BE2C (cell line): Measurements from ENCODE around the gene S100A4.

Experiments used
- DNase-seq: peaks from one replicate; pipeline ENCODE4 v3.0.0-alpha.2; 2020
- H3K27me3 ChIP-seq: fragments of 250-450 bp; sonication (Bioruptor Pico); 2 replicates; pipeline ENCODE4 v1.5.1; 2020; ENCODE audit warnings: mild to moderate bottlenecking
- H3K36me3 ChIP-seq: fragments of 250-450 bp; sonication (Bioruptor Pico); 2 replicates; pipeline ENCODE4 v1.5.1; 2020; ENCODE audit warnings: mild to moderate bottlenecking
- H3K4me1 ChIP-seq: fragments of 250-450 bp; sonication (Bioruptor Pico); 2 replicates; pipeline ENCODE4 v1.5.1; 2020
- H3K4me3 ChIP-seq: 2 replicates; pipeline ENCODE4 v1.5.1; 2011; ENCODE audit warnings: low read depth, low read length
- H3K9me3 ChIP-seq: fragments of 250-450 bp; sonication (Bioruptor Pico); 2 replicates; pipeline ENCODE4 v1.5.1; 2020
- TF ChIP-seq, protein P1 (sequence below): IDR thresholded peaks from 2 replicates; pipeline ENCODE4 v1.5.1; 2012; ENCODE audit warnings: mild to moderate bottlenecking, low read depth, low read length

S100A4 gene

GRCh38 chr1:153505576-153505975 lies 40.0 kb downstream of the S100A4 start:
- H3K27me3 ChIP-seq: no peaks in the 10 kb centered on the region
- peaks cover 19% of the 10 kb centered on the region for H3K4me1 ChIP-seq
- H3K4me3 ChIP-seq: no peak overlapping the region
- no peaks in the 10 kb centered on the region for H3K9me3 ChIP-seq
- no peak for DNase-seq
- TF ChIP-seq, protein P1, sequence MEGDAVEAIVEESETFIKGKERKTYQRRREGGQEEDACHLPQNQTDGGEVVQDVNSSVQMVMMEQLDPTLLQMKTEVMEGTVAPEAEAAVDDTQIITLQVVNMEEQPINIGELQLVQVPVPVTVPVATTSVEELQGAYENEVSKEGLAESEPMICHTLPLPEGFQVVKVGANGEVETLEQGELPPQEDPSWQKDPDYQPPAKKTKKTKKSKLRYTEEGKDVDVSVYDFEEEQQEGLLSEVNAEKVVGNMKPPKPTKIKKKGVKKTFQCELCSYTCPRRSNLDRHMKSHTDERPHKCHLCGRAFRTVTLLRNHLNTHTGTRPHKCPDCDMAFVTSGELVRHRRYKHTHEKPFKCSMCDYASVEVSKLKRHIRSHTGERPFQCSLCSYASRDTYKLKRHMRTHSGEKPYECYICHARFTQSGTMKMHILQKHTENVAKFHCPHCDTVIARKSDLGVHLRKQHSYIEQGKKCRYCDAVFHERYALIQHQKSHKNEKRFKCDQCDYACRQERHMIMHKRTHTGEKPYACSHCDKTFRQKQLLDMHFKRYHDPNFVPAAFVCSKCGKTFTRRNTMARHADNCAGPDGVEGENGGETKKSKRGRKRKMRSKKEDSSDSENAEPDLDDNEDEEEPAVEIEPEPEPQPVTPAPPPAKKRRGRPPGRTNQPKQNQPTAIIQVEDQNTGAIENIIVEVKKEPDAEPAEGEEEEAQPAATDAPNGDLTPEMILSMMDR: no peak
- no peaks in the 10 kb centered on the region for H3K36me3 ChIP-seq

GRCh38 chr1:153503766-153504165 lies 41.8 kb downstream of the S100A4 start:
- DNase-seq: no peak
- Histone ChIP-seq H3K4me1 (peaks cover 19% of the 10 kb centered on the region), H3K9me3 (no peaks in the 10 kb centered on the region), H3K36me3 (no peaks in the 10 kb centered on the region), H3K4me3 (no peak overlapping the region), H3K27me3 (no peaks in the 10 kb centered on the region)
- TF ChIP-seq, protein P1: no peak

- no peaks in the 10 kb centered on the region for H3K36me3 ChIP-seq
- H3K4me1 ChIP-seq: peaks cover 29% of the 10 kb centered on the region
- no peaks in the 10 kb centered on the region for H3K9me3 ChIP-seq
- no peak for DNase-seq
- H3K4me3 ChIP-seq: no peak overlapping the region
- H3K27me3 ChIP-seq: no peaks in the 10 kb centered on the region
- TF ChIP-seq, protein P1: no peak
Measured at GRCh38 chr1:153498746-153499145, 46.9 kb downstream of the S100A4 start.

DNA sequence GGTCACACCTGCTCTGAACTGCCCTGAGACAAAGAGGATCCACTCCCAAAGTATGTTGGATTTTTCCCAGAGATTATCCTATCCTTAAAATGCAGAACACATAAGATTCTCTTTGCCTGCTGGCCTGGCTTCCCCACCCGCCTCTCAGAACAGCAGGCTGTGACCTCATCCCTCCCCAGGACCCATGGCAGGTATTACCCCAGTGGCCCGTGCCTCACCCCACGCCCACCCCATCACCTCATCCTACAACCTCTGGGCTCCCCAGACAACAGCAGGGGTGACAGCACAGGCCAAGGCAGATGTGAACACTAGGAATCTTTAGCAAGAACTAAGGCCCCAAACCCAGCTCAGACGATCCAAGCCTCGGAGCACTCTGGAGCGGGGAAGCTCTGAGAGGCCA lies 50.1 kb downstream of the S100A4 start:
- H3K27me3 ChIP-seq: no peaks in the 10 kb centered on the region
- TF ChIP-seq, protein P1: no peak
- H3K9me3 ChIP-seq: no peaks in the 10 kb centered on the region
- peaks cover 10% of the 10 kb centered on the region for H3K4me1 ChIP-seq
- no peaks in the 10 kb centered on the region for H3K36me3 ChIP-seq
- no peak for DNase-seq
- no peak overlapping the region for H3K4me3 ChIP-seq

DNA sequence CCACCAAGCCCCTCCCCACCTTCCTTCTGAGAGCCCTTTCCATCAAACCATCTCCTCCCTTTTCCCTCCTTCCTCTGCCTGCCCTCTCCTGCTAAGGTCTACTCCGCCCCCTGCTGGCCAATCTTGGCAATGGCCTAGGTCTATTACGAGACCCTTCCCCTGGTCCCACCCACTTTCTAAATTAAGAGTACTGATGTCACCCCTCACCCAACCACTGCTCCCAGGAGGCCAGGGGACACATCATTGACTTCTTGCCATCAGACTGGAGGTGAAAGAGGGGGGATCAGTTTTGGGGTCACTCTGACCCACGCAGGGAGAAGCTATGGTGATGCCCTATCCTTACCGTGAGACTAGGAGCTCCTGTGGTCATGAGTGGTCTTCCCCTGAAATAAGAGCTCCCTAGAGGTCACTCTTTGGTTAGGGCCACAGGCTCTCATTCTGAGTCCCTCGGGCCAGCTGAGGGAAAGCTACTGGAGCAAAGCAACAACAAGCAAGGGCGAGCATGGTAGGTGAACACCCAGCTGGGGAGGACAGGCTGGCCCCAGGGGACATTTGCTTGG lies 50.5 kb downstream of the S100A4 start:
- no peaks in the 10 kb centered on the region for H3K27me3 ChIP-seq
- TF ChIP-seq, protein P1: peak; percentile 93
- peak; percentile 93 for DNase-seq
- peaks cover 10% of the 10 kb centered on the region for H3K4me1 ChIP-seq
- H3K4me3 ChIP-seq: no peak overlapping the region
- H3K9me3 ChIP-seq: no peaks in the 10 kb centered on the region
- no peaks in the 10 kb centered on the region for H3K36me3 ChIP-seq
